ENCODE results near the gene WDTC1. TPM values are rescaled to one million over a fixed set of nuclear protein-coding genes. Genes with fewer than 3 reads are reported as not detected.

Gene WDTC1
- total RNA-seq, 1 donor from 2014 or later: 21.8 TPM

- ATAC-seq: peak; percentile 61
These were observed 117.2 kb downstream of the WDTC1 start for GRCh38 chr1:27351541-27352107.

GRCh38 chr1:27353166-27353565 is 118.7 kb downstream of the WDTC1 start:
- DNase-seq (ENCODE audit: low spot score): no peak
- ATAC-seq: no peak

More at GRCh38 chr1:27351541-27352107, 117.2 kb downstream of the WDTC1 start:
- DNase-seq (ENCODE audit: low spot score): no peak

- ATAC-seq (no peak), DNase-seq (ENCODE audit: low spot score) (no peak)
These were observed 119.2 kb downstream of the WDTC1 start for GRCh38 chr1:27353629-27354028.

- no peak for ATAC-seq
- DNase-seq (ENCODE audit: low spot score): no peak
These were observed 121.3 kb downstream of the WDTC1 start for GRCh38 chr1:27355683-27356082.

- ATAC-seq (no peak), DNase-seq (ENCODE audit: low spot score) (no peak)
These were observed 121.8 kb downstream of the WDTC1 start for GRCh38 chr1:27356277-27356618.

- ATAC-seq (no peak), DNase-seq (ENCODE audit: low spot score) (no peak)
These were observed 122.3 kb downstream of the WDTC1 start for GRCh38 chr1:27356619-27357280.

- DNase-seq (ENCODE audit: low spot score) (peak; percentile 81), ATAC-seq (peak; percentile 97)
These were observed 123.0 kb downstream of the WDTC1 start for GRCh38 chr1:27357281-27358037.

Other genes starting within 250 kb of the WDTC1 start
- gene TRNP1, start 240.9 kb upstream of the WDTC1 start, total RNA-seq: 2.8 TPM
- gene TENT5B, start 221.8 kb upstream of the WDTC1 start, total RNA-seq: 0.13 TPM
- 2.7 TPM for gene SLC9A1, start 79.5 kb upstream of the WDTC1 start, total RNA-seq
- 19.9 TPM for gene TMEM222, start 87.5 kb downstream of the WDTC1 start, total RNA-seq
- 0.81 TPM for gene SYTL1, start 107.4 kb downstream of the WDTC1 start, total RNA-seq
- 7.1 TPM for gene MAP3K6, start 132.3 kb downstream of the WDTC1 start, total RNA-seq
- gene FCN3, start 140.2 kb downstream of the WDTC1 start, total RNA-seq: 101 TPM
- gene CD164L2, start 148.7 kb downstream of the WDTC1 start, total RNA-seq: not detected
- not detected for gene GPR3, start 158.0 kb downstream of the WDTC1 start, total RNA-seq